Loucy (cell line): ENCODE measurements around the gene TEAD1.

Source experiments
- H2AFZ ChIP-seq: fragments of 200-600 bp; sonication (generic); 2 replicates; pipeline ENCODE4 v1.6.0; 2016; ENCODE audit warnings: antibody characterized with exemption, mild to moderate bottlenecking, low read length, moderate library complexity
- H3F3A ChIP-seq: fragments of 200-600 bp; 2 replicates; pipeline ENCODE4 v1.6.0; 2016; ENCODE audit warnings: antibody characterized with exemption, low read depth, mild to moderate bottlenecking
- H3K27me3 ChIP-seq: fragments of 200-600 bp; sonication (generic); 2 replicates; pipeline ENCODE4 v1.6.1; 2014; ENCODE audit warnings: low read length, mild to moderate bottlenecking; ENCODE audit not compliant: insufficient read depth, poor library complexity, severe bottlenecking
- H3K36me3 ChIP-seq: fragments of 200-600 bp; sonication (generic); 2 replicates; pipeline ENCODE4 v1.6.1; 2016; ENCODE audit warnings: low read length; ENCODE audit not compliant: insufficient read depth
- H3K4me1 ChIP-seq: fragments of 200-600 bp; sonication (generic); 2 replicates; pipeline ENCODE4 v1.5.1; 2014; ENCODE audit warnings: low read length, mild to moderate bottlenecking; ENCODE audit not compliant: insufficient read depth, poor library complexity, severe bottlenecking
- H3K4me2 ChIP-seq: fragments of 200-600 bp; sonication (generic); 2 replicates; pipeline ENCODE4 v1.6.0; 2014; ENCODE audit warnings: antibody characterized with exemption, low read length, low read depth, mild to moderate bottlenecking; ENCODE audit not compliant: poor library complexity, severe bottlenecking
- H3K4me3 ChIP-seq: fragments of 200-600 bp; sonication (generic); 2 replicates; pipeline ENCODE4 v1.5.1; 2014; ENCODE audit warnings: low read length, mild to moderate bottlenecking, mixed read lengths; ENCODE audit not compliant: poor library complexity, severe bottlenecking
- H3K79me2 ChIP-seq: fragments of 200-600 bp; sonication (generic); 2 replicates; pipeline ENCODE4 v1.6.1; 2014; ENCODE audit warnings: low read length; ENCODE audit not compliant: insufficient read depth
- H3K9ac ChIP-seq: fragments of 200-600 bp; sonication (generic); 2 replicates; pipeline ENCODE4 v1.6.0; 2014; ENCODE audit warnings: mild to moderate bottlenecking, low read depth, low read length, moderate library complexity; ENCODE audit not compliant: poor library complexity, severe bottlenecking
- H3K9me2 ChIP-seq: fragments of 200-600 bp; sonication (generic); replicated peaks from 2 replicates; pipeline ENCODE4 v1.6.1; 2016; ENCODE audit warnings: low read depth, low read length, mixed read lengths
- H3K9me3 ChIP-seq: fragments of 200-600 bp; sonication (generic); 2 replicates; pipeline ENCODE4 v1.6.1; 2014; ENCODE audit warnings: mild to moderate bottlenecking, antibody characterized with exemption, low read length, low read depth; ENCODE audit not compliant: insufficient read depth
- H4K20me1 ChIP-seq: fragments of 200-600 bp; sonication (generic); 2 replicates; pipeline ENCODE4 v1.6.0; 2014; ENCODE audit warnings: antibody characterized with exemption, low read length, mild to moderate bottlenecking; ENCODE audit not compliant: insufficient read depth, poor library complexity, severe bottlenecking
- EZH2phosphoT487 ChIP-seq: fragments of 200-600 bp; IDR thresholded peaks from 2 replicates; pipeline ENCODE4 v1.6.1; 2018; ENCODE audit warnings: antibody characterized with exemption, mild to moderate bottlenecking, moderate library complexity, borderline replicate concordance
- TF ChIP-seq, protein P1 (sequence below): fragments of 200-600 bp; sonication (generic); conservative IDR thresholded peaks from 2 replicates; pipeline ENCODE4 v1.5.1; 2014; ENCODE audit warnings: mild to moderate bottlenecking, antibody characterized with exemption, low read length

Gene TEAD1

GRCh38 chr11:12901272-12901671 is 227.1 kb downstream of the TEAD1 start:
- TF ChIP-seq, protein P1, sequence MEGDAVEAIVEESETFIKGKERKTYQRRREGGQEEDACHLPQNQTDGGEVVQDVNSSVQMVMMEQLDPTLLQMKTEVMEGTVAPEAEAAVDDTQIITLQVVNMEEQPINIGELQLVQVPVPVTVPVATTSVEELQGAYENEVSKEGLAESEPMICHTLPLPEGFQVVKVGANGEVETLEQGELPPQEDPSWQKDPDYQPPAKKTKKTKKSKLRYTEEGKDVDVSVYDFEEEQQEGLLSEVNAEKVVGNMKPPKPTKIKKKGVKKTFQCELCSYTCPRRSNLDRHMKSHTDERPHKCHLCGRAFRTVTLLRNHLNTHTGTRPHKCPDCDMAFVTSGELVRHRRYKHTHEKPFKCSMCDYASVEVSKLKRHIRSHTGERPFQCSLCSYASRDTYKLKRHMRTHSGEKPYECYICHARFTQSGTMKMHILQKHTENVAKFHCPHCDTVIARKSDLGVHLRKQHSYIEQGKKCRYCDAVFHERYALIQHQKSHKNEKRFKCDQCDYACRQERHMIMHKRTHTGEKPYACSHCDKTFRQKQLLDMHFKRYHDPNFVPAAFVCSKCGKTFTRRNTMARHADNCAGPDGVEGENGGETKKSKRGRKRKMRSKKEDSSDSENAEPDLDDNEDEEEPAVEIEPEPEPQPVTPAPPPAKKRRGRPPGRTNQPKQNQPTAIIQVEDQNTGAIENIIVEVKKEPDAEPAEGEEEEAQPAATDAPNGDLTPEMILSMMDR, result no peak
- TF ChIP-seq EZH2phosphoT487, result no peak

GRCh38 chr11:12901874-12902481 is 227.8 kb downstream of the TEAD1 start:
- Histone ChIP-seq H3K9me2 (no peaks in the 10 kb centered on the region), H3K27me3 (no peaks in the 10 kb centered on the region), H3K79me2 (no peaks in the 10 kb centered on the region), H3K4me2 (no peak overlapping the region), H2AFZ (no peak overlapping the region), H4K20me1 (no peaks in the 10 kb centered on the region), H3K9ac (no peak overlapping the region), H3K4me3 (no peak overlapping the region), H3F3A (no peaks in the 10 kb centered on the region), H3K9me3 (no peaks in the 10 kb centered on the region), H3K4me1 (no peaks in the 10 kb centered on the region), H3K36me3 (no peaks in the 10 kb centered on the region)
- no peak for TF ChIP-seq EZH2phosphoT487
- TF ChIP-seq, protein P1, result no peak

More at GRCh38 chr11:12901272-12901671, 227.1 kb downstream of the TEAD1 start:
- H3K4me2 ChIP-seq, result no peak overlapping the region
- no peaks in the 10 kb centered on the region for H4K20me1 ChIP-seq
- H3K79me2 ChIP-seq, result no peaks in the 10 kb centered on the region
- no peak overlapping the region for H3K9ac ChIP-seq
- H3K9me3 ChIP-seq, result no peaks in the 10 kb centered on the region
- no peaks in the 10 kb centered on the region for H3K9me2 ChIP-seq
- H3K27me3 ChIP-seq, result no peaks in the 10 kb centered on the region
- no peaks in the 10 kb centered on the region for H3K36me3 ChIP-seq
- H3K4me3 ChIP-seq, result no peak overlapping the region
- H2AFZ ChIP-seq, result no peak overlapping the region
- no peaks in the 10 kb centered on the region for H3F3A ChIP-seq
- H3K4me1 ChIP-seq, result no peaks in the 10 kb centered on the region

- no peaks in the 10 kb centered on the region for H3K9me2 ChIP-seq
- no peaks in the 10 kb centered on the region for H3F3A ChIP-seq
- H3K9ac ChIP-seq, result no peak overlapping the region
- H3K27me3 ChIP-seq, result no peaks in the 10 kb centered on the region
- H3K4me3 ChIP-seq, result no peak overlapping the region
- TF ChIP-seq, protein P1, result no peak
- TF ChIP-seq EZH2phosphoT487, result no peak
- no peaks in the 10 kb centered on the region for H3K36me3 ChIP-seq
- no peaks in the 10 kb centered on the region for H3K9me3 ChIP-seq
- no peaks in the 10 kb centered on the region for H4K20me1 ChIP-seq
- H3K4me2 ChIP-seq, result no peak overlapping the region
- H3K79me2 ChIP-seq, result no peaks in the 10 kb centered on the region
- no peak overlapping the region for H2AFZ ChIP-seq
- no peaks in the 10 kb centered on the region for H3K4me1 ChIP-seq
These were observed 228.7 kb downstream of the TEAD1 start for GRCh38 chr11:12902791-12903486.
